H1 (cell line): Measurements from ENCODE around the gene S100A14. TPM values are rescaled to one million over a fixed set of nuclear protein-coding genes. Genes with fewer than 3 reads are reported as not detected.

Experiments
- CHD7 ChIP-seq: fragments of 300-600 bp; sonication (generic); IDR thresholded peaks from 2 replicates; pipeline ENCODE4 v1.7.1; 2012; ENCODE audit warnings: low read length, moderate library complexity, mild to moderate bottlenecking, inconsistent platforms; ENCODE audit not compliant: insufficient replicate concordance
- CTBP2 ChIP-seq: IDR thresholded peaks from 2 replicates; pipeline ENCODE4 v1.7.0; 2011; ENCODE audit warnings: borderline replicate concordance, mild to moderate bottlenecking, moderate library complexity, mixed read lengths, low read length; ENCODE audit not compliant: insufficient read depth, insufficient read length
- HDAC6 ChIP-seq: IDR thresholded peaks from one replicate; pipeline ENCODE4 v1.7.1; 2012; ENCODE audit warnings: low read depth, mild to moderate bottlenecking, inconsistent platforms, low read length, moderate library complexity
- KDM4A ChIP-seq: IDR thresholded peaks from one replicate; pipeline ENCODE4 v1.7.1; 2012; ENCODE audit warnings: low read depth, mild to moderate bottlenecking, moderate library complexity, low read length, inconsistent platforms; ENCODE audit not compliant: severe bottlenecking
- RXRA ChIP-seq: IDR thresholded peaks from 2 replicates; pipeline ENCODE4 v1.6.1; 2011; ENCODE audit warnings: low read depth, mild to moderate bottlenecking, low read length, moderate library complexity; ENCODE audit not compliant: insufficient read depth
- SIX5 ChIP-seq: IDR thresholded peaks from 2 replicates; pipeline ENCODE4 v1.6.1; 2011; ENCODE audit warnings: mild to moderate bottlenecking, low read depth, low read length
- TCF12 ChIP-seq: IDR thresholded peaks from 2 replicates; pipeline ENCODE4 v1.6.1; 2011; ENCODE audit warnings: low read depth, mild to moderate bottlenecking, low read length
- polyA plus RNA-seq, 7 experiments: library from polyadenylated mRNA; depleted of rRNA in 3 of 7; stranded (reverse) in 5 of 7; unstranded in 2 of 7; fragments of >200 nt in 5 of 7; fragments of 200-250 nt in 2 of 7; gene quantifications; 1 replicate in 5 of 7; 2 replicates in 1 of 7; 4 replicates in 1 of 7; pipeline versions ENCODE4 v1.2.1 to v1.2.3, GENCODE V29; 2011 to 2013; ENCODE audit warnings: missing spikeins in 2 of 7, mixed read lengths in 2 of 7
- total RNA-seq: library from RNA; stranded (reverse); fragmentation: NEBNext Ultra II Directional; extraction: Animal tissue kit (Norgen Biotek cat#: 25700); gene quantifications from 2 replicates; pipeline ENCODE4 v1.2.1, GENCODE V29; 2021
- TF ChIP-seq, protein P1 (sequence below): IDR thresholded peaks from 2 replicates; pipeline ENCODE4 v1.6.1; 2011; ENCODE audit warnings: low read length, improper control_type of control experiment

Gene S100A14
- total and polyA plus RNA-seq, 2 of the 8 experiments (the other 6 are each of a cell fraction or from before 2014, with no cell fraction given) = 1.4 to 5.3 TPM

GRCh38 chr1:153566414-153567371, 49.4 kb downstream of the S100A14 start (continued):
- TF ChIP-seq, protein P1, sequence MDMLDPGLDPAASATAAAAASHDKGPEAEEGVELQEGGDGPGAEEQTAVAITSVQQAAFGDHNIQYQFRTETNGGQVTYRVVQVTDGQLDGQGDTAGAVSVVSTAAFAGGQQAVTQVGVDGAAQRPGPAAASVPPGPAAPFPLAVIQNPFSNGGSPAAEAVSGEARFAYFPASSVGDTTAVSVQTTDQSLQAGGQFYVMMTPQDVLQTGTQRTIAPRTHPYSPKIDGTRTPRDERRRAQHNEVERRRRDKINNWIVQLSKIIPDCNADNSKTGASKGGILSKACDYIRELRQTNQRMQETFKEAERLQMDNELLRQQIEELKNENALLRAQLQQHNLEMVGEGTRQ = no peak
- TF ChIP-seq RXRA = no peak
- TF ChIP-seq TCF12 = peak; percentile 85; the same call in 1 of the 2 replicates
- no peak for TF ChIP-seq HDAC6
- no peak for TF ChIP-seq CTBP2
- TF ChIP-seq SIX5 = no peak
- no peak for TF ChIP-seq CHD7
- no peak for TF ChIP-seq KDM4A
